Activated CD8-positive, alpha-beta memory T cell treated with anti-CD3 and anti-CD28 coated beads, Interleukin-2, amount 50 U/mL, for 24 hours (primary cell): ENCODE results near the gene C16orf89.
A peak's percentile ranks its signal among the peaks of the same experiment; 100 is the strongest.
"Not testable (repeated sequence)": the region's sequence is repeated elsewhere in the genome, so short reads cannot be mapped to it uniquely, and the experiment has no call there.

Experiments
- DNase-seq: peaks from one replicate; pipeline ENCODE4 v3.0.0-alpha.2; 2020; ENCODE audit errors: extremely low read depth

The C16orf89 gene

DNA sequence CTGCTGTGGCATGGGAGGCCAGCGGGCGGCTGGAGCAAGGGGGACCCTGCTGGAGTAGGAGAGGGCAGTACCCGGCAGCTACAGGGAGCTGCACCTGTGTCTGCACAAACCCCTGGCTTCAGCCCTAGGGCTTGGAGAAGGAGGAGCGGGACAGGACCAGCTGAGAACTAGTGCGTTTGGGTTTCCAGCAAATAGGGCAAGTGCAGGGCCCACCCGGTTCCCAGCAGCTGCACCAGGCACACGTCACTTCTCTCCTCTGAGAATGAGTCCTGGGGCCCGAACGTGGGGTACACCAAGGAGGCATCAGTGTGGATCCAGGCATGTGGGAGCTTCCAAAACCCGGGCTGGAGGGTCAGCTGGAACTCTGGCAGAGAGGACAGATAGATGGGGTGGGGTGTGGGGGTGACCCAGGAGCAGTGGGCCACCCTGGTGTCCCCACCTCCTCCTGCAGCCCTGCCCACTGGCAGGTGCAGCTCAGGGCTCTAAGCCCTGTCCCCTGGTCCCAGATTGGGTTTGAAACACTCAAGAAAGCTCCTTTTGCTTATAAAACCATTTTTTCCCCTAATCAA, 5.6 kb downstream of the C16orf89 start:
- DNase-seq = no peak

- no peak for DNase-seq
Measured at GRCh38 chr16:5059386-5060072, 6.2 kb downstream of the C16orf89 start.

- no peak for DNase-seq
Measured at GRCh38 chr16:5058476-5058875, 7.3 kb downstream of the C16orf89 start.

- DNase-seq = no peak
Measured at GRCh38 chr16:5056352-5056751, 9.4 kb downstream of the C16orf89 start.

DNA sequence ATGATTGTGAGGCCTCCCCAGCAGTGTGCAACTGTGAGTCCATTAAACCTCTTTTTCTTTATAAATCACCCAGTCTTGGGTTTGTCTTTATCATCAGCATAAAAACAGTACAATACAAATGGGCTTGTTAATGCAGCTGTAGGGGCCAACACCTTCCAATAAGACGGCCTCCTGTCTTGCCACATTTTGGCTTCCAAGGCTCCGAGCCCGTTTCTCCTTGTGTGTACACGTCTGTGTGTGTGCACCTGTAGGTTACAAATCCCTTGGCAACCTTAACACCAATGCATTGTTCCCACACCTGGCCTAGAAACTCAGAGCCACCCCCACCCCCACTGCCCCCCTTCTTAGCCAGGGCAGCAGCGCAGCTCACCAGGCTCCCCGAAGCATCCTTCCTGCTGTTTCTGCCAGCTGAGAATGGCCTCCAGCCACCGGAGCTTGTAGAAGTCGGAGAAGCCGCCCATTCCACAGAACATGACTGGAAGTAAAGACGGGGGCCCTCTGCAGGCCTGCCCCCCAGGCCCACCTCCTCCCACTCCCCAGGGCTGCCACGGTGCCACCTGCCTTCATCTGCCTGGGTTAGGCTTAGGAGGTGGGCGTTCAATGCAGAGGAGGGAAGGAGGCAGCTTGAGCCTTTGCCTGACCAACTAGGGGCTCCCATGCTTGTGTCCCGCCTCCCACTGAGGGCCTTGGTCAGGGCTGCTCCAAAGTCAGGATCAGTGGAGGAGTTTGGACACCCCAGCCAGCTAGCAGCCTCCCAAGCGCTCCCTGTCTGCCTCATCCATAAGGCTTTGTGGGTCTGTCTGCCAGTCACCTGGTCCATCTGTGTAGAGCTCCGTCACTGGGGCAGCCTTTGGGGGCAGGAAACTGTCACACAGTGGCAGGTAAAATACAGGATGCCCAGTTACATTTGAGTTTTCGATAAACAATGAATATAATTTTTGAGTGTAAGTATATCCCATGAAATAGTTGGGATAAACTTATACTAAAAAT, 10.6 kb downstream of the C16orf89 start:
- DNase-seq = no peak

- DNase-seq = no peak
Measured at GRCh38 chr16:5046914-5047313, 18.8 kb downstream of the C16orf89 start.

GRCh38 chr16:5045499-5046115, 20.1 kb downstream of the C16orf89 start:
- no peak for DNase-seq

- not testable (repeated sequence) for DNase-seq
Measured at GRCh38 chr16:5044581-5044980, 21.2 kb downstream of the C16orf89 start.

DNA sequence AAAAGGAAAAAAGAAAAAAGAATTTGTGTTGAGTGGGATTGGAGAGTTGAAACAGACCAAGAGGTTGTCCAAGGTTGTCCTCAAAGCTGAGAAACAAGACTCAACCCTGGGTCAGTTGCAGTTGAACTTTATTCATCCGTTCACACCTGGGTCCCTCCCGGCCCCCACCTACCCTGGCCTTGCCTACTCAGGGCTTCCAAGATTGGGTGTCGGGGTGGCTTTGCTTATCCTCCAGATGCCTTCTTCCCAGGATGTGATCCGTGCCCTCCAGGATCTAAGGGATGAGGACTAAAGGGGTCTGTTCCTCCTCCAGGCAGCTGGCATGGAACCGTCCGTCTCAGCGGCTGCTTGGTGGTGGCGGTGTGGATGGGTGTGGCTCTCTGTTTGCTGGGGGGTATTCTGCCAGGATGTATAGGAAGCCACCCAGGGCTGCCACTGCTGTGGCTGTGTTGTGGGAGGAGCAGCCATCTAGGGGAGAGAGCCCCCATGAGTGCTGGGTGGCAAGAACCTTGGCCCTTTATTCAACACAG, 21.7 kb downstream of the C16orf89 start:
- DNase-seq = no peak

DNA sequence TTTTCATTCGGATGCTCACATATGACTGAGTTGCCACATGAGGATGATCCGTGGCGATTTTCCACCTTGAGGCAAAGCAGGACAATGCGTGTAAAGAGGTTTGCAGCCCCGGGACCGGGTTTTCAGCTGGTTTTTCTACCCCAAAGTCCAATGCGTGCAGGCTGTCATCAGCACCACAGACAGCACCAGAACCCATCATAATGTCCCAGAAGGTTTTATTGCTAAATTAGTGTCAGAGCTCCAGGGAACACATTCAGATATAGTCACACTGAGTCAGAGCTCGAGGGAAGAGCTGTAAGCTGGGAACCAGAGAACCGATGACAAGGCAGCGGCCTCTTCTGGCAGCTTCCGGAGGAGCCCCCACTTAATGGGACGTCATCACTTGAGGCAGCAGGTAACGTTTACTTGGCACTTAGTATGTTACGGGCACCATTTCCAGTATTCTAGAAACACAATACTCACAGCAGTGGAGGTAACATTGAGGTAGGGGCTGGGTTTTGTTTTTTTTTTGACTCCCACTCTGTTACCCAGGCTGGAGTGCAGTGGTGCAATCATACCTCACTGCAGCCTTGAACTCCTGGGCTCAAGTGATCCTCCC, 23.1 kb downstream of the C16orf89 start:
- DNase-seq = no peak

- no peak for DNase-seq
Measured at GRCh38 chr16:5041600-5042133, 24.1 kb downstream of the C16orf89 start.

DNA sequence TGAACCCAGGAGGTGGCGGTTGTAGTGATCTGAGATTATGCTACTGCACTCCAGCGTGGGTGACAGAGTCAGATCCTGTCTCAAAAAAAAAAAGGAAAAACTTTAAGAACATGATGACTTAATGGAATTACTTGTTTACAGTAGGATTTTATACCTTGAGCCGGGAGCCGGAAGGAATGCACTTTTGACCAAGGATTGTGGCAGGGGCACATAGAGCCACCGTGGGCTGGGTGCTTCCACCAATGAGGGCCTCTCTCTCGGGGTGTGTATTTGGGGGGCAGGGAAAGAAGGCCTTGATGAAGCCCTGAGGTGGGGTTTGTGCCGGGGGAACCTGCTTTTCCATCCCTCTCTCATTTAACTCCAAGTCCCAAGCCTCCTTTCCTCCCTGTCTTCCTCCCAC, 25.3 kb downstream of the C16orf89 start:
- DNase-seq = no peak

DNA sequence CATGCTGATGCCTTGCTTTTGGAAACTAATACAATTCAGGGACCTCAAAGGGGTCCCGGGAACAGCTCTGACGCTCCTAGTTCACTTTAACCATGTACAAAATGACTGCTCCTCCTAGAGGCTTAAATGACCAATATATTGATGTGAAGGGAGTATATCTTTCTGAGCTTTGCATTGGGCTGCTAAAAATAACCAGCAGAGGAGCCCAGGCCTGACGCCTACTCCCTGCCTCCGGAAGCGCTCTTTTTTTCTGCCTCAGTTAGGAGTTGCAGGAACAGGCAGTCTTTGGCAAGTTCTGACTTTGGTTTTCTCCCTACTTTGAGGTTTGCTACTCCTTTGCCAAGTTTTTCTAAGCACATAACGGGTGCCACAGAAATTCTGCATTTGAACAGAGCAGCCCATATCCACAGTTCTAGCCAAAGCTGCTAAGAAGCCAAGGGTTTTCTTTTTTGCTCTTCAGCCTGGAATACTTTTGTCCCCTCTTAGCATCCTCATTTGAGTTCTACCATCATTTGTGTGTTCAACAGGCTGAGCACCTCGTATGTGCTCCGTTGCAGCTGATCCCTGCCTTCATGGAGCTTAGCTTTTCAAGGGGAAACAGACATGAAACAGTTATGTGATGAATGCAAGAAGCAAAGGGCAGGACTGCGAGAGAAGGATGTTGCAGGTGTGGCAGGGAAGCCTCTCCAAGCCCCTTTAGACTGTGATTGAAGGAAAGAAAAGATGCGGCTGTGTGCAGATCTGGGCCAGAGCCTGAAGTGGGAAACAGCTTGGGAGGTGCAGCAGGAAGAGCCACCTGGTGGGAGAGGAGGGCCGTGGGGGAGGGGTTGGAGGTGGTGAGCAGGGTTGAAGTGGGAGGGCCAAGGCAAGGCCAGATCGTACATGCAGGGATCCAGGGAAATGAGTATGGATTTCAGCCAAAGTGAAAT, 29.3 kb downstream of the C16orf89 start:
- no peak for DNase-seq

- DNase-seq = no peak
Measured at GRCh38 chr16:5035909-5036227, 29.9 kb downstream of the C16orf89 start.

- DNase-seq = no peak
Measured at GRCh38 chr16:5034167-5034523, 31.6 kb downstream of the C16orf89 start.

- peak; percentile 57 for DNase-seq
Measured at GRCh38 chr16:5033256-5034166, 32.2 kb downstream of the C16orf89 start, which contains the start of gene NAGPA. Gene NAGPA, minus strand, starts transcription at chr16:5033935. Its CDS starts 21 bp downstream, at chr16:5033914.

DNA sequence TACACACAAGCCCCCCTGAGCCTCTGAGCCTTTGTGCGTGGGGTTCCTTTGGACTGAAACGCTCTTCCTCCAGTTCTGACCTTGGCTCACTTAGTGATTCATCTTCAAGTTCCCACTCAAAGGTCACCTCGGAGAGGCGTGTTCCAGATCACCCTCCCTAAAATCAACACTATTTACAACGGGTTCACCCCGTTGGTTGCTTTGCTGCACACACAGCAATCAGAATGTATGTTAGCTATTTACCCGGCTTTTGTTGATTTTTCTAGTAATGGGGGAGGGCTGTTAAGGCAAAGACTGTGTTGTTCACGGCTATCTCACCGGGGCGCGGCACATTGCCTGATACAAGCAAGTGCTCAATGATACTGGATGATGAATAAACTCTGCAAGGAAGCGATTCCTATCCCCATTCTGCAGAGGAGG, 33.0 kb downstream of the C16orf89 start:
- DNase-seq = no peak

DNA sequence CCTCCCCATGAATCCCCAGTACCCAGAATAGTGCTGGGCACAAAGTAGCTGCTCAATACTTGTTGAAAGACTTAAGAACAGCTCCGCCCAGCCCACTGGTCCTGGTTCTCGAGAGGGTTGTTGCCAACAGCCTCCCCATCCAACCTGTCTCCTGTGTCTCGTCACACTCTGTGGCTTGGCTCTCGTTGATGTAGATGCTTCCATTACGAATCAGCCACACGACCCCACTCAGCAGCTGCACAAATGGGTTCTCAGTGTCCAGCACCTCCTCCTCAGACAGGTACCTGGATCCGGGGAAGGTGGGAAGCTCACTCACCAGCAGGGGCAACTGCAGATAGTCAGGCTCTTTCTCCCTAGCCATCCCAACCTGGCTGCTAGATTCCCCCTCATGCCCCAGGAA, 34.2 kb downstream of the C16orf89 start:
- no peak for DNase-seq

GRCh38 chr16:5030251-5030870, 35.4 kb downstream of the C16orf89 start:
- no peak for DNase-seq
